ENCODE results near the gene MACROD2.

MACROD2 gene

DNA sequence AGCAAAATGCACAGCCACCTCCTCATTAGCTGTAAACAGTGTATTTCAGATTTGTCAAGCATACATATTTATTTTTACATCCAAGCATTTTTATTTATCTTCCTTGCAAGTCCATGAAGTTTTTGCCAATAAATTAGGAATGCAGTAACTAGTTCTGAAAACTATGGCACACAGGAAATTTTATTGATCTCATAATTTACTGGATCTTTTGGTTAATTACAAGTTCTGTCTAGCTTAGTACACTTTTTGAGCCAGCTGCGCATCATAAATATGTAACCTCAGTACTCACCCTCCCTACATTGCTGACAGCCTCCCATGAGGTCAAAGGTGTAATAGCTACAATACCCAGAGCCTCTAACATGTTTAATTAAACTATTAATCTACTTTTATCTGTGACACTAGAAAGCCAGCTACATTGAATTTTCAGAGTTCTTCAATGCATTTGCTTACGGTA lies 1679.8 kb downstream of the MACROD2 start:
- DNase-seq = no peak

GRCh38 chr20:15675813-15676484 lies 1680.6 kb downstream of the MACROD2 start:
- DNase-seq = no peak

- DNase-seq = no peak
These were observed 1681.5 kb downstream of the MACROD2 start for GRCh38 chr20:15676815-15677214.

DNA sequence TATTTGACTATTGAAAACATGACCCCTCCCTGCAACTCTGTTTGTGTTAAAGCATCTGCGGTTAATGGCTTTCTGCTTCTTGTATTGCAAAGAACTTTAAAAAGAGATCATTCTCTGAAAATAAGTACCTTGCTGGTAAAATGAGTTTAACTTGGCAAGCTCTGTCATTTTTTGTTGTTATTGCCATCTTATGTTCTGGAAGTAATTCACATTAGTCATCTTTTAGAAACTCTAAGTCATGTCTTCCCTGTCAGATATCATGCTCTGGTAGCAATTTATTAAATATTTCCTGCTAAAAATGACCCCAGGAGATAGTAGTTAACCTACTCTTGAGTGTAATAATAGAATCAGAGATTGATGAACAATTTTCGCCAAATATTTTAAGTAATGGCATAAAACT lies 1687.4 kb downstream of the MACROD2 start:
- DNase-seq = no peak

GRCh38 chr20:15692570-15692969 lies 1697.3 kb downstream of the MACROD2 start:
- no peak for DNase-seq

GRCh38 chr20:15699431-15700146 lies 1704.3 kb downstream of the MACROD2 start:
- no peak for DNase-seq

GRCh38 chr20:15700147-15700765 lies 1704.9 kb downstream of the MACROD2 start:
- no peak for DNase-seq

DNA sequence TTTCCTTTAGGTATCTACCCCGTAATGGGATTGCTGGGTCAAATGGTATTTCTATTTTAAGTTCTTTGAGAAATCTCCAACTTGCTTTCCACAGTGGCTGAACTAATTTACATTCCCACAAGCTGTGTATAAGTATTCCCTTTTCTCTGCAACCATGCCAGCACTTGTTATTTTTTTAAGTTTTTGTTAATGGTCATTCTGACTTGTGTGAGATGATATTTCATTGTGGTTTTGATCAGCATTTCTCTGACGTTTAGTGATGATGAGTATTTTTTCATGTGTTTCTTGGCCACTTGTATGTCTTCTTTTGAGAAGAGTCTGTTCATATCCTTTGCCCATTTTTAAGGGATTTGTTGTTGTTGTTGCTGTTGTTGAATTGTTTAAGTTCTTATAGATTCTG lies 1706.8 kb downstream of the MACROD2 start:
- DNase-seq = no peak

DNA sequence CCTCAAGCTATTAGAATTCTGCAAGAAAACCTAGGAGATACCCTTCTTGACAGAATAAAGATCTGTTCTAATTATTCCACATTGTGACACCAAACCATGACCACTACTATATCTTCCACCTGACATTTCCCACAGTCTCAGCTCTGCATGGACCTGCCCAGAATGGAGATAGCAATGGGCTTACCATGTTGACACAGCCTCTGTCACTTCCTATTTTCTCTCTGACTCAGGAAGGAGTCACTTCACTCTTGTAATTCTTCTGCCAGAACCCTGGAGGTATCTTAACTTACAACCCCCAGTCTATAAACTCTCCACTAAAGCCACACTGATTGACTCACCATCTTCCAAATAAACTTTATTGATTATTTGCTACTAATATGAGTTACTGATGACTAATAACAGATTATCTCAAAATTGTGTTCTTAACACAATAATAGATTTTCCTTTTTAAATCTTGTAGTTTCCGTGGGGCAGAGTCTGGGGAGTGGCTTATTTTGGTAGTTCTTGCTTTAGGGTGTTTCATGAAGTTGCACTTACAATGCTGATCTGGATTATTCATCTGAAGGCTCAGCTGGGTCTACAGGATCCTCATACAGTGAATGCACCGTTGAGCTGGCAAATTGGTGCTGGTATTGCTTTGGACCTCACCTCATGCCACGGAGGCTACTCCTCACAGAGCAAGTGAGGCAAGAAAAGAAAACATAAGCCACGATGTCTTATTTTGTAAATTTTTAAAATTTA lies 1708.0 kb downstream of the MACROD2 start:
- no peak for DNase-seq

GRCh38 chr20:15705975-15706374 lies 1710.7 kb downstream of the MACROD2 start:
- no peak for DNase-seq

DNA sequence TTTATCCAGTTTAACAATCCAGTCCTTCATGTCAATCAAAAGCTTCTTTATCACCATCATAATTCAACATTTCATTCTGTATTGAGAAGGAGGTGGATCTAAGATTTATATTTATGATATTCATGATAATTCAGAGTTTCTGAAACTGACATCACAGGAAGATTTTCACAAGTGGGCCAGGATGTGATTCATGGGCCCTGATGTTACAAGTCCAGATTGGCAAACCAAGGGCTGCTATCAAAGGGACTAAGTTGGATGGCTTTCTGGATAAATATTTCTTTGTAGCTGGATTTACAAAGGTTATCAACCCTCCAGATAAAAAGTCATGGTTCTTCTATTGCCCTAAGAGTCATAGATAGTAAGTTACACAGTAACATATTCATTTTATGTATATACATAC lies 1711.4 kb downstream of the MACROD2 start:
- DNase-seq = no peak

GRCh38 chr20:15708984-15709598 lies 1713.8 kb downstream of the MACROD2 start:
- DNase-seq = no peak

DNA sequence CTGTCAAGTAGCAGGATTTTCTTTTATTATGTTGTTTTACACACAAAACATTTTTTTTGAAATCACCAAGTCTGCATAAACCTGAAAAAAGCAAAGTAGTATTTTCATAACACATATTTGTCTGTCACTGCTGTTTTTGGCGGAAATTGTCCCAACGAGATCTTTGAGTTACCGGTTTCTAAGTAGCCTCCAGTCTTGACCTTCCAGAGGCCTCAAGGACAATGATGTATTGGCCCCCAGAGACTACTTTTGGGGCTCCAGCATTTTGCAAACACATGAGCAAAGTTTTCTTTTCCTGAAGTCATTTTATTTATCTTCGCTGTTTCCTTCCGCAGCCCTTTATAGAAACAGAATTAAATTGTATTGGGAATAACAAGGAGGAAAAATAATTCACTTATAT lies 1715.3 kb downstream of the MACROD2 start:
- DNase-seq = no peak

- DNase-seq = no peak
These were observed 1715.9 kb downstream of the MACROD2 start for GRCh38 chr20:15711177-15711576.

- no peak for DNase-seq
These were observed 1720.9 kb downstream of the MACROD2 start for GRCh38 chr20:15716256-15716655.

GRCh38 chr20:15726416-15726815 lies 1731.1 kb downstream of the MACROD2 start:
- DNase-seq = no peak

- no peak for DNase-seq
These were observed 1738.7 kb downstream of the MACROD2 start for GRCh38 chr20:15734052-15734451.

DNA sequence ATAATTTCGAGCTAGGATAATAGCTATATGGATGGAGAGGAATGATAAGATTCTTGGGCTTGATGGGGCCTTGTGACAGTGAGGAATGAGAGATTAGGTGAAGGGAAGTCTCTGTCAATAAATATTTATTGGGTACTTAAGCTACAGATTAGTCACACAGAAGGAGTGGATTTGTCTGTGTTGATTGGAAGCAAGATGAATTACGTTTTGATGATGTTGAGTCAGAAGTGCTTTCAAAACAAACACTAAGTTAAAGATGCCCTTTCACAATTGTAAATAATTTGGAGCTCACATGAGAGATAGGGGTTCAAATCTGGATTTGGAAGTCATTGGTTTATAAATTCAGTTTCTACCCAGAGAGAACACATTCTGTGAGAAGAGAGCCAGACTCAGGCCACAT lies 1743.7 kb downstream of the MACROD2 start:
- DNase-seq = no peak

DNA sequence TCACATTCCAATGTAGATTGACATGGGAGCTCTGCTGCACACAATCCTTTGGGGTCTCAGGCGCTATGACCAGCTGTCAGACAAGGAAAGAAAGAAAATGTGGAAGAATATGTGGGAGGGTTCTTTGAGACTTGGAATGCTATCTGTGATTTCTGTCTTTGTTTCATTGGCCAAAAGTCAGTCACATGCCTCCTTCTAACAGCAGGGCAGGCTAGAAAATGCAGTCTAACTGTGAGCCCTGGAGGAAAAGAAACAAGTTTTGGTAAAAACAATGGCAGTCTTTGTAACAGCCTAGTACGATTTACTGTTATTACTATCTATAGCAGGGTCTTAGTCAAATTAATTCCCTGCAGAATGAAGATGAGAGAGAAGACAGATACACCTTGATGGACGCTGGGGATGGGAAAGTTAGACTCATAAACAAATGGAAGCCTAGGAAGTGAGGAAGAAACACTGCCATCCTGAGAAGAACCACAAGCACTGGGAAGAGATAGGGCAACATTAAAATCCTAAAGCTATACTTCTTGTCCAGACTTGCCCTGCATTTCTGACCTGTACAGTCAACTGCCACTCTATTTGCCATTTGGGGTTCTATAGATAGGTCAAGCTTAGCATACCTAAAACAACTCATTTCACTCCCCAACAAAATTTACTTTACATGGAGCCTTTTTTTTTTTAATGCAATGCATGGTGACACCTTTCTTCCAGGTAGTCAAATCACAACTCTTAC lies 1744.9 kb downstream of the MACROD2 start:
- DNase-seq = no peak

DNA sequence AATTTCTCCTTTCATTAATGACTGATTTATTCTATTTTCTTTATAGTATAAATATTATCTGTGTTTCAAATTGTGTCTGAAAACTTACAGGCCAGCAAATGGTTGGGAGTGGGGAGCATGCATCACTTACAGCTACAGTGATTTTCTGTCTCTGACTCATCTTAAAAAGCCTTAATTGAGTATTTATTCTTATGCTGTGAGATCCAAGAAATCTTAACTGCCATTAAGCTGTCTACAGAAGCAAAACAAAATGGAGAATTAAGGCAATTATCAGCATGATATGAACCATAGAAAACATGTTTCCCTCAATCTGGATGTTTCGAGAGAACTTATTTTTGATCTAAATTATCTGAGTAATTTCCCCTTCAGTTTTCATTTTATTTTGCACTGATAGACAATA lies 1746.8 kb downstream of the MACROD2 start:
- no peak for DNase-seq

- DNase-seq = no peak
These were observed 1747.3 kb downstream of the MACROD2 start for GRCh38 chr20:15742627-15743026.
